Astrocyte of the cerebellum (primary cell): ENCODE data around the gene ASB2.

Experiments
- DNase-seq: peaks from one replicate; pipeline ENCODE4 v3.0.0-alpha.2; 2011; ENCODE audit warnings: low read depth
- H3K4me3 ChIP-seq: 2 replicates; pipeline ENCODE4 v1.5.1; 2011; ENCODE audit warnings: mild to moderate bottlenecking, low read depth, low read length, moderate library complexity
- in situ Hi-C: cut with HindIII; loops from 2 replicates; pipeline ENCODE4 v1.10.0; 2017; ENCODE audit warnings: low sequenced_read_pairs
- TF ChIP-seq, protein P1 (sequence below): IDR thresholded peaks from 2 replicates; pipeline ENCODE4 v1.5.1; 2012; ENCODE audit warnings: low read length, low read depth, moderate library complexity, mild to moderate bottlenecking; ENCODE audit errors: missing control alignments

ASB2 gene

DNA sequence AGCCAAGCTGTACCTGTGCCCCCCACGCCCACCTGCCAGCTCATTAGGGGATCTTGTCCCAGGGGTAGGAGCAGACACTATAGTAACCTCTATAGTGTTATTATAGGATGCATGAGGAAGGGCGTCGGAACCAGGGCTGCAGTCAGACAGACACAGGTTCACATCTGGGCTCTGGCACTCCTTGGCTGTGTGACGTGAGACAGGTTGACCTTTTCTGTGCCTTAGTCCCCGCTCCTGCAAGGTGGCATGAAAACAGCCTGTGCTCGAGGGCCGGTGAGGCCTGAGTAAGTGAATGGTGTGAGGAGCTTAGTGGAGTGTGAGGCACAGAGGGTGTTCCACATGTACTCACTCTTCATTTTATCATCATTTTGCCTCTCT is 19.0 kb downstream of the ASB2 start:
- H3K4me3 ChIP-seq: no peak overlapping the region
- no peak for DNase-seq
- TF ChIP-seq, protein P1, sequence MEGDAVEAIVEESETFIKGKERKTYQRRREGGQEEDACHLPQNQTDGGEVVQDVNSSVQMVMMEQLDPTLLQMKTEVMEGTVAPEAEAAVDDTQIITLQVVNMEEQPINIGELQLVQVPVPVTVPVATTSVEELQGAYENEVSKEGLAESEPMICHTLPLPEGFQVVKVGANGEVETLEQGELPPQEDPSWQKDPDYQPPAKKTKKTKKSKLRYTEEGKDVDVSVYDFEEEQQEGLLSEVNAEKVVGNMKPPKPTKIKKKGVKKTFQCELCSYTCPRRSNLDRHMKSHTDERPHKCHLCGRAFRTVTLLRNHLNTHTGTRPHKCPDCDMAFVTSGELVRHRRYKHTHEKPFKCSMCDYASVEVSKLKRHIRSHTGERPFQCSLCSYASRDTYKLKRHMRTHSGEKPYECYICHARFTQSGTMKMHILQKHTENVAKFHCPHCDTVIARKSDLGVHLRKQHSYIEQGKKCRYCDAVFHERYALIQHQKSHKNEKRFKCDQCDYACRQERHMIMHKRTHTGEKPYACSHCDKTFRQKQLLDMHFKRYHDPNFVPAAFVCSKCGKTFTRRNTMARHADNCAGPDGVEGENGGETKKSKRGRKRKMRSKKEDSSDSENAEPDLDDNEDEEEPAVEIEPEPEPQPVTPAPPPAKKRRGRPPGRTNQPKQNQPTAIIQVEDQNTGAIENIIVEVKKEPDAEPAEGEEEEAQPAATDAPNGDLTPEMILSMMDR: no peak
- in situ Hi-C loops: no loop called here

DNA sequence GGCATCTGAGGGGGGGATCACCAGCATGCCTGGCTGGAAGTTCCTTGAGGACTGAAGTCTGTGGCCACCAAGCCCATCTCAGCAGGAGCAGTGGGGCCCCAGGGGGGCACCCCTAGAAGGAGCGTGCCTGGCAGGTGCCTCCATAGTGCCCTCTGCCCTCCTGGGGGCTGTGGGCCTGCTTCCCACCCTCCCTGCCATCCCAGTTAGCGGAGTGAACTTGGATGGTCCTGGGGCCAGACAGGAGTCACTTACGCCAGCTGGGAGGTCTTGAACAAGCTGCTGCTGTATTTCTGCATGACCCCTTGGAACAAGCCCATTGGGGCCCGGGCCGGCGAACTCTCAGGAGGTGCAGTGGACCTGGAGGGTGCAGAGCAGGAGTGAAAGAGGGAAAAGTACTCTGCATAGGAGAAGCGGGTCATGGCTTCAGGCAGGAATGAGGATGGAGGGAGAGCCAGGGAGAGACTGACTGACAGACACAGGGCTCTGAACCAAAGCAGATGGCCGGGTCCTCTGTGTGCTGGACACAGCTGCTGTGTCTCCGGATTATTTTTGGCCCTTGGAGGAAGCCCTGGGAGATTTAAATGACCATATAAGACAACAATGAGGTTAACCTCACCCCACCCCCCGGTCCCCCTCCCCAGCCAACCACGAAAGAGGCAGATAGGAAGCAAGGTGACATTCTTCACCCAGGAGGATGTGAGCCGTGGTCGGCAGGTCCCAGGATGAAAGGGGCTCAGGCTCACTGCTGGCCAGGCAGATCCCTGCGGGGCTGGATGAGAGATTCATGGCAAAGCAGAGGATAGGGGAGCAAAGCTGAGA is 19.6 kb downstream of the ASB2 start:
- TF ChIP-seq, protein P1: no peak
- in situ Hi-C loops: no loop called here
- DNase-seq: no peak
- H3K4me3 ChIP-seq: no peak overlapping the region

DNA sequence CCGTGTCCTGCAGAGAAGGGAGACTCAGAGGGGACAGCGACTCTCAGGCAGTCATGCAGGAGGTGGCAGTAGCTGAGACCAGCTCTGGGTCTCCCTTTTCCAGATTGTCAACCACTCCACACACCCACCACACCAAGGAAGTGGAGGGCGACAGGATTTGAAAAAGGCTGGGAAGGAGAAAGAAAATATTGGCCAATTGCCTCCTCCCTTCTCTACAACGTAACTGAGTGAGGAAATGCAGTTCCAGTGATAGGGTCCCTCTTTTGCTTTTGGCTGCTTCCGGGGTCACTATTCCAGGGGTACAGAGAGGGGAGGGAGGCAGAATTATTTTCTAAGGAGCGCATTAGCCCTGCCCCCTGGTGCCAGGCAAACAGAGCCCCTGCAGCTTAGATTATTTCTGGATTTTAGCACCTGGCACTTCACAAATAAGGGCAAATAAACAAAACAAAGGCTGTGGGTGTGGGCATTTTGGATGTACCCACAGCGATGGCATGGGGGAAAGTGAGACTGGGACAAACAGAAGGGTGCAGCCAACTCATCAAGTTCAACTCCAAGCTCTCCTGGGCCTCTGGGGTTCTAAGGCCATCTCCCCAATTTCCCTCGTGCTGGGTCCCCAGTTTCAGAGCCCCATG is 20.4 kb downstream of the ASB2 start:
- in situ Hi-C loops: no loop called here

DNA sequence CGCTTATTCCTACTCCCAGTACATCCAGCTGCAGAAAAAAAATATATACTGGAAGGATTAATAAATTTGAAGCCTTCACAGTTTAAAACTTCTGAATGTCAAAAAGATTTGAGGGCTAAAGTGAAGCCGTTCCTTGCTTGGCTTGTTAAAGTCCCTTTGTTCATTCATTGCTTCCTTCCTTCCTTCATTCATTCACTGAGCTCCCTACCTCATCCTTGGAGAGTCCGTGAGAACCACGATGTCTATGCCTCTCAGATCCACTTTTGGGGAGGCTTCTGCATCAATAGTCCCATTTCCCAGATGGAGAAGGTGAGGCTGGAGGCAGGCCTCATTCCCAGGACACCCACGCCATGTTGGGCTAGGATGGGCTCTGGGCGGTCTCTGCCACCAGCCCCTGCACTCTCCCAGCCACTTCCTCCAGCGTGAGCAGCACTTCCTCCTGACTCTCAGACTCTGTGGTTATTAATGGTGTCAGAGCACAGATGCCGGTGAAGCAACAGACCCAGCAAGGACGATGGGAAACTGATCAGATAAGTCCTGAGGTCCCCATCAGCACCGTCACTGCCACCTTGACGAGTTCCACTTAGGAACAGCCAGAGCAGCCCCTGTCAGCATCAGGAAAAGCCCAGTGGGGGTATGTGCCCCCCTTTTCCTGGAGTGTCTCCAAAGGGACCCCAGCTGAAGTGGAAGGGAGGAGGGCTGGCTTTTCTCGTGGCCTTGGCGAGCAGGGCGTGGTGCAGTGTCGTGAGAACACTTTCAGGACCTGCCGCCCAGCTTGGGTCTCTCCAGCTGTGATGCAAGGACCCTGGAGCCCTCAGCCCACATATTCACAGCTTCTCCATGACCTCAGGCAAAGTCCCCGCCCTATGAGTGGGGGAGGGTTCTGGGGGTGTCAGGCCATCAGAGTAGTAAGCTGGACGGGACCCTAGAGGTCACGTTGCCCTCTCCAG is 21.2 kb downstream of the ASB2 start:
- in situ Hi-C loops: no loop called here
- DNase-seq: no peak
- TF ChIP-seq, protein P1: no peak
- H3K4me3 ChIP-seq: no peak overlapping the region

More for the DNA sequence above, 20.4 kb downstream of the ASB2 start:
- H3K4me3 ChIP-seq: no peak overlapping the region
- TF ChIP-seq, protein P1: no peak
- DNase-seq: no peak

DNA sequence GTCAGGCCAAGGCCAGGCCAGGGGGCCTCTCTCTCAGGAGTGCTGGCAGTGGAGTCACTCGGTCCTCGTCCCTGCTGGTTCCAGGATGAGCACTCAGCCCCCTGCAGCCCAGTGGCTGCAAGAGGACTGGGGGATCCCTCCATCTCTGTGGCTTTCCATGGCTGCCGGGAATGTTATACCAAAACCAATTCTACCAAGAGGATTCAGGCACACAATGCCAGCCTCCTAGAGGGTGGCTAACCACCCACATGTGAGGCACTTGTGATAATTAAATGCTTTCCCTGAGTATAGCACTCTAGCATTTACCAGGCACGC is 21.9 kb downstream of the ASB2 start:
- DNase-seq: no peak
- H3K4me3 ChIP-seq: no peak overlapping the region
- TF ChIP-seq, protein P1: no peak
- in situ Hi-C loops: no loop called here

DNA sequence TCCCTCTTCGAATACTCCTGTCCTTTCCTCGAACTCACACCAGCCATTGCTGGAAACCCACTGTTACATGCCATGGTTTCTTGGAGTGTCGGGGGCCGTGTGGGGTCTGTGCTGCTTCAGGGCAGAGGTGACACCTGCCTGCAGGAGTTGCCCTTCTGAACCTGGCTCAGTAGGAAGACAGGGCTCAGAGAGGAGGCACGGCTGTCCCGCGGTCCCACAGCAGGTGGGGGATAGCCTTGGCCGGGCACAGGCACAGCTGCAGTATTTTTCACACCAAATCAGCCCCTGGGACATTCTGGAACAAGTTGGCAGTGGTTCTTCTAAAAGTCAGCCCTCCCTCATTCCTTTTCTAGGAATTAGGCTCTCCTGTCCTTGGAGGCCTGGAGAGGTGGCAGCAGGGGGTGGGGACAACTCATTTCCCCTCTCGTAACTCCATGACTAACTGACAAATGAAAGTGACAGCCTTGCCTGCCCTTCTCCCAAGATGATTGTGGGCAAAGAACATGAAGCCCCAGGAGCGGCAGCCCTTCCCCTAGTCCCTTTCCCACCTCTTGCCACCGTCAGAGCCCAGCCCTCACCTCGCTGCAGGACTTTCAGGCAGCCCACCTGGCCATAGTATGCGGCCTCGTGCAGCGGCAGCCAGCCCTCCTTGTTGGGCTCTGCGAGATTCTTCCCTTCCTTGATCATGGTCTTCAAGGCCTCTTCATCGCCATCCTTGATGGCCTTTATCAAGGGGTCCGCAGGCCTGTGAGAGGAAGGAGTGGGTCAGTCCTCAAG is 22.4 kb downstream of the ASB2 start:
- in situ Hi-C loops: no loop called here
- no peak for DNase-seq
- TF ChIP-seq, protein P1: no peak
- H3K4me3 ChIP-seq: no peak overlapping the region
